Testis (tissue), 2 donors: ENCODE measurements around the gene ADM2.

Experiments used
- POLR2A ChIP-seq: fragments of 450-650 bp; IDR thresholded peaks from one replicate; pipeline ENCODE4 v1.6.1; 2017; ENCODE audit warnings: antibody characterized with exemption, mild to moderate bottlenecking, moderate library complexity
- TF ChIP-seq, protein P1 (sequence below), 3 experiments: fragments of 450-650 bp in 2 of 3; fragments of 200-600 bp in 1 of 3; sonication (generic) in 1 of 3; IDR thresholded peaks; one replicate each; pipeline ENCODE4 v1.5.1; 2016 to 2019; ENCODE audit warnings: antibody characterized with exemption in 3 of 3, mild to moderate bottlenecking in 2 of 3, moderate library complexity in 1 of 3

DNA sequence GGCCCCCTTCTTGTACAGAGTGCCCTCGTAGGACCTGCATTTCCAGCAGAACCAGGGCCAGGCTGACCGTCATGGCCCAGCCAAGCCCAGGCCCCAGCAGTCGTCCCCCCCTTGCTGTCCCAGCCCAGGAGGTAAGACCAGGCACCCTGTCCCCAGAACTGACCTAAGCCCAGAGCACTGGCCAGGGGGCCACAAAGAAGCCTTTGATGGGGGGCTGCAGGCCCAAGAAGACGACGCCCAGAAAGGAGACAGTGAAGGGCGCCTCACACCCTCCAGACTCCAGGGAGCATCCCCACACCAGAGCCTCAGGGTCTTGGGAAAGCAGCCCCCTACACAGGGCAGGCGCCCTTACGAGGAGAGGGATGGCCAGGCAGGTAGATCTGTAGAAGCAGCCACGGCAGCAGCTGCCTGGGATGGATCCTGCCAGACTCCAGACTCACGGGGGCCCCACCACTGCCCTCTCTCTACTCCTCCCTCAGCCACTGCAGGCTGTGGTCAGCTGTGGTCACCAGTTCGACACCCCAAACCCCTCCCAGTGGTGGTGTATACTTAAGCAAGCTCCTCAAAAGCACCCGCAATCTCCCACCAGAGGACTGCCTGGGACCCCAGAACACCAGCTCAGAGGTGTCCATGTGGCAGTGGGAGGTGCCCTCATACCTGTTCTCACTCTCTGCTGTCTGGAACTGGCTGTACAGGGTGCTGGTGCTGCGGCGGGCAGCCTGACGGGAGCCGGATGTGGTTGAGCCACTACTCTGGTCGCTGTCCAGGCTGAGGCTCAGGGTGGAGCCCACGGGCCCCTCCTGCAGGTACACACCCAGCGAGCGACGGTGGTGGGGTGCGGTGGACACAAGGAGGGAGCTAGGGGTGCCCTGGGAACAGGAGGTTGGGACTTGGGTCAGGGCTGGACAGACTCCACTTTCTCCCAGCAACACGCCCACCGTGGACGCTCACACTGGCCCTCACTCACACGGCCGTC lies 33.5 kb upstream of the ADM2 start:
- TF ChIP-seq POLR2A = no peak
- TF ChIP-seq, protein P1, sequence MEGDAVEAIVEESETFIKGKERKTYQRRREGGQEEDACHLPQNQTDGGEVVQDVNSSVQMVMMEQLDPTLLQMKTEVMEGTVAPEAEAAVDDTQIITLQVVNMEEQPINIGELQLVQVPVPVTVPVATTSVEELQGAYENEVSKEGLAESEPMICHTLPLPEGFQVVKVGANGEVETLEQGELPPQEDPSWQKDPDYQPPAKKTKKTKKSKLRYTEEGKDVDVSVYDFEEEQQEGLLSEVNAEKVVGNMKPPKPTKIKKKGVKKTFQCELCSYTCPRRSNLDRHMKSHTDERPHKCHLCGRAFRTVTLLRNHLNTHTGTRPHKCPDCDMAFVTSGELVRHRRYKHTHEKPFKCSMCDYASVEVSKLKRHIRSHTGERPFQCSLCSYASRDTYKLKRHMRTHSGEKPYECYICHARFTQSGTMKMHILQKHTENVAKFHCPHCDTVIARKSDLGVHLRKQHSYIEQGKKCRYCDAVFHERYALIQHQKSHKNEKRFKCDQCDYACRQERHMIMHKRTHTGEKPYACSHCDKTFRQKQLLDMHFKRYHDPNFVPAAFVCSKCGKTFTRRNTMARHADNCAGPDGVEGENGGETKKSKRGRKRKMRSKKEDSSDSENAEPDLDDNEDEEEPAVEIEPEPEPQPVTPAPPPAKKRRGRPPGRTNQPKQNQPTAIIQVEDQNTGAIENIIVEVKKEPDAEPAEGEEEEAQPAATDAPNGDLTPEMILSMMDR (IDR thresholded peaks at IDR 0.05) = no peak
